NCI-H748 treated with DMSO at 0.1 percent for 48 hours (cell line): ENCODE data around the gene MPST.

Experiments
- DNase-seq: peaks from one replicate; lab custom pipeline; 2025; lab: John Stamatoyannopoulos, UW

Gene MPST

GRCh38 chr22:37079158-37079557 lies 59.6 kb downstream of the MPST start:
- DNase-seq = no peak
